ENCODE results near the gene SLC36A1.

Gene SLC36A1

DNA sequence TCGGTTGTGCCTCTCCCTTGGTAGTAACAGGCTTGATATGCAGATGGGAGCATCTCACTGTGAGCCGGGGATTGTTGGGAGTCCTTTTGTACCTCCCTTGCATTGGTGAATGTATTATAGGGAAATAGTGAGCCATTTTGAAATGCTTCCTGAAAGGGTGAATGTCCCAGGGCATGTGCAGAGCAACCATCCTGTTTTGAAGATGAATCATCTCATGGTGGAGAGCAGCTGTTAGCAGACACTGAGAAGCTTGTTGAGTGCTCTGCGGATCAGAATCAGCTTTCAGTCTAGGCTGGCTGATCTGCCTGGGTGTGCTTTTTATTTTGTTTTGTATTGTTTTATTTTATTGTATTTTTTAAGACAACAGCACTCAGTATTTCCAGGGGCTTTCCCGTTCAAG, 29.7 kb downstream of the SLC36A1 start:
- TF ChIP-seq JUND (IDR thresholded peaks at IDR 0.05; ENCODE audit: low read depth): no peak
- DNase-seq (ENCODE audit: low read depth in 1 of 2, low spot score in 1 of 2): no peak
- in situ Hi-C loops (cut with HindIII; ENCODE audit: low pct_unique_long_range_greater_than_20kb, low sequenced_read_pairs): no loop called here

DNA sequence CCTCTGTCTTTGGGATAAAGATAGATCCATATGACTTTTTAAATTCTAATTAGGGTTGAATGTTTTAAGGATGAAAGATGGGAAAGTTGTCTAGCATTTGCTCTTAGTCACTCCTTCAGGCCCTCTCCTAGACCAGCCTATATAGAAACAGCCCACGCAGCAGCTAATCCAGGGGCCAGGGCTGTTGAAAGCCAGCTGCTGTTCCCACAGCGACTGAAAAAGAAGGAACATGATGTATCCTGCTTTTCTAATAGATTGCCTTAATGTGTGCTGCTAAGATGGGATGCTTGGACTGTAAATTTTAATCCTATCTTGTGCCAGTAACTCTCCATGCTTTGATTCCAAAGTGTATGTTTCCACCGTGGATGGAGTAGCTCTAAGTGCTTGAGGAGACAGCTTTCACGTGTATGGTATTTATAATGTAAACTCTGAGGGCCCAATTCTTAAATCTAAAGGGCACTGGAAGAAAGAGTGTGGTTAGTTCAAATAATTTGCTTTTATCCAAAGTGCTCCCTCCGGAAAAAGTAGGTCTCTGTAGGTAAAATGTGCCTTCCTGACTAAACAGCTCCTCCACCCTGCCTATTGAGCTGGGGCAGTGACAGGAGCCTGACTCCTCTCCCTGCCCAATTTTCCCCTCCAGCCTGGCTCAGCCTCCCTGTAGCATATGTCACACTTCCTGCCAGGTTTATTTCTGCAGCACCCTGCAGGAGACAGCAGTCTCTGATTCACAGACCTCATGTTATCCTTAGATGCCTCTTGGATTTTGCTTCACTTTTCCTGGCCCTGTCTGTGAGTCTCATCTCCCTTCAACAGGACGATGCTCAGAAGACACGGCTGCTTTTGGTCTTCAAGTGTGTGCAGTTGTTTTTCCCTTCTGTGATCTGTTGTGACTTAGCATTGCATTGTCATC, 33.2 kb downstream of the SLC36A1 start:
- DNase-seq (ENCODE audit: low read depth in 1 of 2, low spot score in 1 of 2): no peak
- no peak for TF ChIP-seq JUND (IDR thresholded peaks at IDR 0.05; ENCODE audit: low read depth)
- in situ Hi-C loops (cut with HindIII; ENCODE audit: low pct_unique_long_range_greater_than_20kb, low sequenced_read_pairs): no loop called here

DNA sequence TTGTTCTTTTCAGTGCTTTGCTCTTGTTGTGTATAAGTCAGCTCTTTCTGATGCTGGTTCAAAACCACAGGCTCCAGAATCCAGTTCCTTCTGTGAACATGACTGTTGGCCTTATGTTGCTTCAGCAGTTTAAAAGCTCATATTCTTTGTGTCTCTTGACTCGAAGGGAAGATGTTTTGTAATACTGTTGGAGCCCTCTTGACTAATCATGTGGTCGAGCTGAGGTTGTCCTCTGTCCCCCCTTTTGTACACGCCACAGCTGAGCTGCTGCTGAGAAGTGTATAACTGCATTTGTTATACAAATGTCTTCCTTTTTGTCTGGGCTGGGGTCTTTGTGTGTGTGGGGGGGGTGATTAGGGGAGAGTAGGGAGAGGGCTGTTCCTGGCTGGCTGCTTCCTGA, 35.8 kb downstream of the SLC36A1 start:
- no peak for TF ChIP-seq JUND (IDR thresholded peaks at IDR 0.05; ENCODE audit: low read depth)
- no peak for DNase-seq (ENCODE audit: low read depth in 1 of 2, low spot score in 1 of 2)
- in situ Hi-C loops (cut with HindIII; ENCODE audit: low pct_unique_long_range_greater_than_20kb, low sequenced_read_pairs): no loop called here

DNA sequence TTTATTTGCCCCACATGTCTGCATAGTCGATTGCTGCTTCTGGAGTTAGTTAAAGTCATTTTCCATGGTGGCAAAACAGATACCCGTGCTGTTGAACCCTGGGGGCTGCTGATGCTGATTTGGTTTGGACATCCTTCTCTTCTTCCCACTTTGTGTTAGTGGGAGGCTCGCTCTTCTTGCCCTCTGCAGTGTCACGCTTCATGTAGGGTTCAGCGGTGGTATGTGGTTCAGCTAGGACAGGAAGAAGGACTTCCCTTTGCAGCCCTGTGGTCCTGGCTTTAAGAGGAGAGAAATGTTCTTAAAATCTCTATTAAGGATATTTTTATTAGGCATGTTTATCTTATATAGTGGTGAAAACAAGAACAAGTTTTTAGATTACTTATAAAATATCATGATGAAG, 36.2 kb downstream of the SLC36A1 start:
- in situ Hi-C loops (cut with HindIII; ENCODE audit: low pct_unique_long_range_greater_than_20kb, low sequenced_read_pairs): no loop called here
- TF ChIP-seq JUND (IDR thresholded peaks at IDR 0.05; ENCODE audit: low read depth): no peak
- DNase-seq (ENCODE audit: low read depth in 1 of 2, low spot score in 1 of 2): no peak

DNA sequence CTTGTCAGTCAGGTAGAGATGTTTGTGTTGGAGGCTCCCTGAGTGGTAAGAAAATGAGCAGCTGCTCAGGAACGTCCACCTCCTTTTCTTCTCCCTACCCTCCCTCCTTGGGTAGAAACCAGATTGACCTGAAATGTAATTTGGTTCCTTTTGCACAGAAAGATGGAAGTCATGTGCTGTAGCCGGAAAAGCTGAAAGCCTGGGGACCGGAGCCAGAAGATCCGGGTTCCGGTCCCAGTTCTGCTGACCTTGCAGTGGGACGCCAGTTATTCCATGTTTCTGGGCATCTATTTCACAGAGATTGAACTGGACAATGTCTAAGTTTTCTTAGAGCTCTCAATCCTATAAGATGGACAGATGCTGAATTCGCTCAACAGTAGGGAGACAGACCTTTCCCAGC, 40.1 kb downstream of the SLC36A1 start:
- TF ChIP-seq JUND (IDR thresholded peaks at IDR 0.05; ENCODE audit: low read depth): no peak
- DNase-seq (ENCODE audit: low read depth in 1 of 2, low spot score in 1 of 2): no peak
- in situ Hi-C loops (cut with HindIII; ENCODE audit: low pct_unique_long_range_greater_than_20kb, low sequenced_read_pairs): no loop called here

DNA sequence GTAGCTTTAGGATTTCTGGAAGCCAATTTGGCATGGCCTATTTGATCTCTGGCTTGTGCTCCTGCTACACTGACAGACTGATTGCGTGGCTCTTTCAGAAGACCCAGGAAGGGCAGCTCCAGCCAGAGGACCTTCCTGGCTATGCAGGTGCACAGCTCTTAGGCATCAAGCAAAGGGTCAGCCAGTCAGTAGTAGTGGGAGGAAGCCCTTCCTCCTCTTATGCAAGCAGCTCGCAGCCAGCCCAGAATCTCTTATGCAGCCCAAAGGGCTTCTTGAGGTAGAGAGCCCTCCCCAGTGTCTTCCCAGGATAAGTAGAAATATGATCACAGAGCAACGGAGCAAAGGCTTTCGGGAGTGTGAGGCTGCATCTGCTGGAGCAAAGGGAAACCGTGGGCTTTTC, 43.2 kb downstream of the SLC36A1 start:
- in situ Hi-C loops (cut with HindIII; ENCODE audit: low pct_unique_long_range_greater_than_20kb, low sequenced_read_pairs): no loop called here
- TF ChIP-seq JUND (IDR thresholded peaks at IDR 0.05; ENCODE audit: low read depth): no peak
- DNase-seq (ENCODE audit: low read depth in 1 of 2, low spot score in 1 of 2): no peak

DNA sequence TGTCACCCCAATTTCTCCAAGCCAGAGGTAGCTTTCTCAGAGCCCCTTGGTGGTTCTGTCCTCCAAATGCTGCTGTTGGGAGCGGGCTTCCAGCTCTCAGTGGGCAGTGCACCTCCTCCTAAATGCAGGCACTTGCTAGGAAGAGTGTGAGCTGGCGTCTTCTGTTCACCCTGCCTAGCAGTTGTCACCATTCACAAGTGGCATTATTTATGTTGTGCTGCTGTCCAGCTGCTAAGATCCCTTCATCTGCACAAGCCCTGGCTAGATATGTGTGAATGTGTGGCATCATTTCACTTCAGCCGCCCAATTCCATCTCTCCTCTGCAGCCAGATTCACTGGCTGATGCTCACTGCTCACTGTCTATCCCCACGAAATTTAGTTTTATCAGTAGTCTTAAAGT, 43.7 kb downstream of the SLC36A1 start:
- in situ Hi-C loops (cut with HindIII; ENCODE audit: low pct_unique_long_range_greater_than_20kb, low sequenced_read_pairs): no loop called here
- no peak for DNase-seq (ENCODE audit: low read depth in 1 of 2, low spot score in 1 of 2)
- TF ChIP-seq JUND (IDR thresholded peaks at IDR 0.05; ENCODE audit: low read depth): no peak

DNA sequence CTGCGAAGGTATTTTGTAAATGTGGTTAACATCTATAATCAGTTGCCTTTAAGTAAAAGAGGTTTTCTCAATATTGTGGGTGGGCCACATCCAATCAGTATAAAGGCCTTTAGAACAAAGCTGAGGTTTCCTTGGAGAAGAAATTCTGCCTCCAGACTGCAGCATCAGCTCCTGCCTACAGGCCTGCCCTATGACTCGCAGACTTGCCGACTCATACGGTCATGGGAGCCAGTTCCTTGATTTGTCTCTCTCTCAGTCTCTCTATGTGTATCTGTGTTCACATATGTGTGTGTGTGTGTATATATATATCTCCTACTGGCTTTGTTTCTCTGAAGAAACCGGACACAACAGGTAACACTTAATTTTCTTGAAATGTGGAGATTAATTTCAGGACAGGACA, 45.3 kb downstream of the SLC36A1 start:
- no peak for TF ChIP-seq JUND (IDR thresholded peaks at IDR 0.05; ENCODE audit: low read depth)
- in situ Hi-C loops (cut with HindIII; ENCODE audit: low pct_unique_long_range_greater_than_20kb, low sequenced_read_pairs): no loop called here
- no peak for DNase-seq (ENCODE audit: low read depth in 1 of 2, low spot score in 1 of 2)

DNA sequence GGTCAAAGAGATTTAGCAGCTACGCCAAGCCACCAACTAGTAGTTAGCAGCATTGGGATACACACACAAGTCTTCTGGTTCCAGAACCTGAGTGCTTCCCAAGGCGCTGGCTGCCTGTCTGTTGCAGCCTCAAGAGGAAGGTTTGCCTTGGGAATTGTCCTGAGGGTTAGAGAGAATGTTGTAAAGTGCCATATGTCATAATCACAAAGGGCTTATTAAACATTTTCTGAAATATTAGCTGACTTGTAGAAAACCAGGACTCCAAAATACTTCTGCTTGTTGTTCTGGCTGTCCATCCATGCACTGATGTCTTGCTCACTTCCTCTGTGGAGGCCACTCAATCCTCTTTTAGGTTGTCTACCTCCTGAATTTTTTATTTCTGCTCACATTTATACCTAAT, 46.3 kb downstream of the SLC36A1 start:
- no peak for DNase-seq (ENCODE audit: low read depth in 1 of 2, low spot score in 1 of 2)
- in situ Hi-C loops (cut with HindIII; ENCODE audit: low pct_unique_long_range_greater_than_20kb, low sequenced_read_pairs): no loop called here
- no peak for TF ChIP-seq JUND (IDR thresholded peaks at IDR 0.05; ENCODE audit: low read depth)

DNA sequence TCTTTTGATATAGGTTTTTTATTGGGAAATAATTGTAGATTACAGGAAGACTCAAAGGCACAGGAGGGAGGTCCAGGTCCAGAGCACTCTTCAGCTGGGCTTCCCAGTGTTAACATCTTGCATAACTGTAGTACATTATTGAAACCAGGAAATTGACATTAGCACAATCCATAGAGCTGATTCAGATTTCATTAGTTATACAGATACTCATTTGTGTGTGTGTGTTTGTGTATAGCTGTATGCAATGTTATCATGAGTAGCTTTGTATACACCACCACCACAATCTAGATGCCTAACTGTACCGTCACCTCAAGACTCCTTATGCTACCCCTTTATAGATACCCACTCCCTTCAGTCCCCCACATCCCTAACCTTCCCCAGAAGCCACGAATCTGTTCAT, 47.9 kb downstream of the SLC36A1 start:
- in situ Hi-C loops (cut with HindIII; ENCODE audit: low pct_unique_long_range_greater_than_20kb, low sequenced_read_pairs): no loop called here
- TF ChIP-seq JUND (IDR thresholded peaks at IDR 0.05; ENCODE audit: low read depth): no peak
- no peak for DNase-seq (ENCODE audit: low read depth in 1 of 2, low spot score in 1 of 2)

DNA sequence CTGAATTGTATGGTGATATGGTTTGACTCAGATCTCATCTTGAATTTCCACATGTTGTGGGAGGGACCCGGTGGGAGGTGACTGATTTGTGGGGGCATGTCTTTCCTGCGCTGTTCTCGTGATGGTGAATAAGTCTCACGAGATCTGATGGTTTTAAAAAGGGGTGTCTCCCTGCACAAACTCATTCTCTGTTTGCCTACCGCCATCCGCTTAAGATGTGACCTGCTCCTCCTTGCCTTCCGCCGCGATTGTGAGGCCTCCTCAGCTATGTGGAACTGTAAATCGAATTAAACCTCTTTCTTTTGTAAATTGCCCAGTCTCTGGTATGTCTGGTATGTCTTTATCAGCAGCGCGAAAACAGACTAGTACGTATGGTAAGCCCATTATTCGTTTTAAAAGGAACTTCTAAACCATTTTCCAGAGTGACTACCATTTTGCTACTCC, 48.7 kb downstream of the SLC36A1 start:
- TF ChIP-seq JUND (IDR thresholded peaks at IDR 0.05; ENCODE audit: low read depth): no peak
- no peak for DNase-seq (ENCODE audit: low read depth in 1 of 2, low spot score in 1 of 2)
- in situ Hi-C loops (cut with HindIII; ENCODE audit: low pct_unique_long_range_greater_than_20kb, low sequenced_read_pairs): no loop called here

DNA sequence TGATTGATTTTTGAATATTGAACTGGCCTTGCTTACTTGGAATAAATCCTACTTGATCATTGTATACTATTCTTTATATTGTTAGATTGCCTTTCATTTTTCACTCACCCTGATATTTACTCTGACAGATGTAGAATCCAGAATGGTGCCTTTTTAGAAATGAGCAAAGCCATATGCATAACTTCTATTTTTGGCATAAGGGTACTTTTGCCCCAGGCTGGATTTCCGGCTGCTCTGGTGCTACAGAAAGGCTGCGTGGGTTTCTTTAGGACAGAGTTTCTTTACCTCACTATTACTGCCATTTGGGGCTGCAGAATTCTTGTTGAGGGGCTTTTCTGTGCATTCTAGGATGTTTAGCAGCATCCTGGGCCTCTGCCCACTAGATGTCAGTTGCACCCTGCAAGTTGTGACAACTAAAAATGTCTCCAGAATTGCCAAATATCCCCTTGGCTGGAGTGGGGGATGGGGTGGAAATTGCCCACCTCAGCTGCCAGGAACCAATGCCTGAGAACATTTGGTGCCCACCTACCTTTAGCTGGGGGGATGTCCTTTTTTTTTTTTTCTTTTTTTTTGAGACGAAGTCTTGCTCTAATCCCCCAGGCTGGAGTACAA, 50.1 kb downstream of the SLC36A1 start:
- in situ Hi-C loops (cut with HindIII; ENCODE audit: low pct_unique_long_range_greater_than_20kb, low sequenced_read_pairs): no loop called here
- no peak for TF ChIP-seq JUND (IDR thresholded peaks at IDR 0.05; ENCODE audit: low read depth)
- DNase-seq (ENCODE audit: low read depth in 1 of 2, low spot score in 1 of 2): no peak

DNA sequence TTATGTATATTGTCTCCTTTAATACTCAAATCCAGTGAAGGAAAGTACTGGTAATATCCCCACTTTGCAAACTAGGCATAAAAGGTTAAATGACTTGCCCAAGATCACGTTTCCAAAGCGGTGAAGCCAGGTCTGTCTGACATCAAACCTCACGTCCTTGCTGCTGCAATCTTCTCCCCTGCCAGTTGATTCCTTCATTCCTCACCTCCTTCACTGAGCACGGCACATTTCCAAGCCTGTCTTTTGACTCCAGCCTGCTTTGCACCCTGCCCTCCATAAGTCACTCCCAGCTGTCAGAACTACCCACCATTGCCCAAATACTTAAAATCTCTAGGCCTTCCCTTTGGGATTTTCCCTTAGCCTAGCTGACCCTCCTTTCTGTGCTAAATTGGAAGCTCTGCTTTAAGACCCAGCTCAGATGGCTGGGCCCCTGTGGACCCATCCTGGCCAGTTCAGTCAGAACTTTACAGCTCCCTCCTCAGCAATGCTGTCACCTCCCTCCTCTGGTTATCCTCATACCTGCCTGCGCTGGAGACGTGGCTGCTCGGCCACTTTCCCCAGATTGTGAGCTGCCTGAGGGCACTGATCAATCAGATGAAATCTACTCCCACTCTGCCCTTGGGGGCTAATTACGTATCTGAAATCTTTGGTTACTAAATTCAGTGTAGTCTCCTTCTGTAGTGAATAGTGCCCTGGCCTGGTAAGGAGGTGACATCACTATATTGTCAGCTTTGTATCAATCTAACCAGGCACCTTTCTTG, 51.2 kb downstream of the SLC36A1 start:
- DNase-seq (ENCODE audit: low read depth in 1 of 2, low spot score in 1 of 2): no peak
- TF ChIP-seq JUND (IDR thresholded peaks at IDR 0.05; ENCODE audit: low read depth): no peak
- in situ Hi-C loops (cut with HindIII; ENCODE audit: low pct_unique_long_range_greater_than_20kb, low sequenced_read_pairs): no loop called here
